HFF-Myc (cell line): ENCODE data around the gene POLR2L.

Experiments
- DNase-seq: peaks from one replicate; pipeline ENCODE4 v3.0.0-alpha.2; 2011; ENCODE audit warnings: low read depth; ENCODE audit errors: extremely low read depth
- H3K4me3 ChIP-seq: replicated peaks from 2 replicates; pipeline ENCODE4 v1.5.1; 2011; ENCODE audit warnings: low read depth, mild to moderate bottlenecking, control low read depth, low read length
- CTCF ChIP-seq: IDR thresholded peaks from 2 replicates; pipeline ENCODE4 v1.5.1; 2012; ENCODE audit warnings: mild to moderate bottlenecking, low read depth, low read length, control low read depth; ENCODE audit errors: missing control alignments

Gene POLR2L

GRCh38 chr11:869399-870126 lies 27.2 kb upstream of the POLR2L start:
- H3K4me3 ChIP-seq: no peak overlapping the region
- DNase-seq: no peak
- no peak for TF ChIP-seq CTCF

GRCh38 chr11:868802-869201 lies 26.5 kb upstream of the POLR2L start:
- TF ChIP-seq CTCF: no peak
- no peak for DNase-seq
- no peak overlapping the region for H3K4me3 ChIP-seq

GRCh38 chr11:868394-868793 lies 26.1 kb upstream of the POLR2L start:
- no peak for DNase-seq
- TF ChIP-seq CTCF: no peak
- no peak overlapping the region for H3K4me3 ChIP-seq

- DNase-seq: no peak
- no peak for TF ChIP-seq CTCF
- H3K4me3 ChIP-seq: no peak overlapping the region
Measured at GRCh38 chr11:867856-868358, 25.6 kb upstream of the POLR2L start.

GRCh38 chr11:866481-866880 lies 24.2 kb upstream of the POLR2L start:
- H3K4me3 ChIP-seq: no peak overlapping the region
- no peak for DNase-seq
- no peak for TF ChIP-seq CTCF

- DNase-seq: no peak
- no peak overlapping the region for H3K4me3 ChIP-seq
- no peak for TF ChIP-seq CTCF
Measured at GRCh38 chr11:865462-866430, 23.4 kb upstream of the POLR2L start.
